Stimulated activated naive CD8-positive, alpha-beta T cell treated with anti-CD3 and anti-CD28 coated beads, Interleukin-15, Interleukin-2, amounts not matched to agents 100 U/mL and 50 U/mL, for 24 hours (primary cell): ENCODE measurements around the gene CAD.

ENCODE experiments used
- ATAC-seq: fragments of 150-1000 bp; cut with Tn5 transposase; one replicate; pipeline ENCODE4 v1.10.0; 2021
- DNase-seq: peaks from one replicate; pipeline ENCODE4 v3.0.0; 2021

CAD gene

GRCh38 chr2:27281855-27282559, 64.8 kb downstream of the CAD start, which contains the start of gene TRIM54:
TSS of gene TRIM54 (plus strand) at chr2:27282429. CDS start at chr2:27282732, 303 bp downstream.
- no peak for ATAC-seq
- no peak for DNase-seq

- no peak for DNase-seq
- no peak for ATAC-seq
These were observed 65.7 kb downstream of the CAD start for GRCh38 chr2:27282892-27283291.

DNA sequence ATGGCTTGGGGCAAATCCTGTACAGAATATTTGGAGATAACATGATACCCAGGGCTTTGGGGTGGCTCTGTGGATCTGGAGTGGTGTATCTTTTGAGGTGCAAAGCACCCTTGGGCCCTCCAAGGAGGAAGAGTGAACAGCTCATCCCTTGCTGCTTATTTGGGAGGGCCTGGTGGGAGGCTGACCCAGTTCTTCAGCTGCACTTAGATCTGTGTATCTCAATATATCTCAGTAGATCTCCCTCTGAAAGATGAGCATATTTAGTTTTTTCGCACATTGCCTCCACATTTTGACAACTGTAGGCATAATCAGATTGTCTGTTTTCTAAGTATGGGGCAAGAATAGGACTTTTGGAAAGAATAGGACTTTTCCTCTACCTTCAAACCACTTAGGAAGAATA, 67.8 kb downstream of the CAD start:
- no peak for DNase-seq
- no peak for ATAC-seq

- DNase-seq (no peak), ATAC-seq (no peak)
These were observed 68.3 kb downstream of the CAD start for GRCh38 chr2:27285481-27285880.

GRCh38 chr2:27288610-27289009, 71.4 kb downstream of the CAD start:
- DNase-seq (no peak), ATAC-seq (no peak)

GRCh38 chr2:27290549-27290948, 73.4 kb downstream of the CAD start:
- DNase-seq: no peak
- no peak for ATAC-seq

GRCh38 chr2:27291865-27292264, 74.7 kb downstream of the CAD start:
- DNase-seq (no peak), ATAC-seq (no peak)
